ENCODE measurements around the gene CD2AP. TPM values are rescaled to one million over a fixed set of nuclear protein-coding genes. Genes with fewer than 3 reads are reported as not detected.

CD2AP gene
- total RNA-seq, 1 donor from 2014 or later, result 40.3 TPM

DNA sequence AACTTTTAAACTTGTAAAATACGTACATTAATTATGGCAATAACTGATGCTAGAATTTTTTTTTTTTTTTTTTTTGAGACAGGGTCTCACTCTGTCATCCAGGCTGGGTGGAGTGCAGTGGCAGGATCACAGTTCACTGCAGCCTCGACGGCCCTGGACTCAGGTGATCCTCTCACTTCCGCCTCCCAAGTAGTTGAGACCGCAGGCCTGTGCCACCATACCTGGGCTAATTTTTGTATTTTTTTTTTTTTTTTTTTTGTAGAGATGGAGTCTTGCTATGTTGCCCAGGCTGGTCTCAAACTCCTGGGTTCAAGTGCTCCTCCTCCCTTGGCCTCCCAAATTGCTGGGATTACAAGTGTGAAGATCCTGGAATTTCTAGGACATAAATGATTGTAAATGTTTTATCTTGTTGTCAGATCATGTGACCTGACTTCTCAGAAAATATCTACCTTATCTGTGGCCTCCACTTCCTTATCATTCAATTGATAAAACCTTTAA is 2.2 kb upstream of the CD2AP start:
- Mint-ChIP-seq H3K4me3 (ENCODE audit: unreplicated experiment) (no peak overlapping the region), H3K4me1 (ENCODE audit: unreplicated experiment) (peaks cover 12% of the 10 kb centered on the region), H3K27me3 (ENCODE audit: unreplicated experiment) (peaks cover 8% of the 10 kb centered on the region), H3K27ac (ENCODE audit: unreplicated experiment) (no peak overlapping the region), H3K36me3 (ENCODE audit: low read depth, unreplicated experiment) (no peaks in the 10 kb centered on the region), H3K9me3 (ENCODE audit: unreplicated experiment) (no peaks in the 10 kb centered on the region)
- TF ChIP-seq, protein P1, sequence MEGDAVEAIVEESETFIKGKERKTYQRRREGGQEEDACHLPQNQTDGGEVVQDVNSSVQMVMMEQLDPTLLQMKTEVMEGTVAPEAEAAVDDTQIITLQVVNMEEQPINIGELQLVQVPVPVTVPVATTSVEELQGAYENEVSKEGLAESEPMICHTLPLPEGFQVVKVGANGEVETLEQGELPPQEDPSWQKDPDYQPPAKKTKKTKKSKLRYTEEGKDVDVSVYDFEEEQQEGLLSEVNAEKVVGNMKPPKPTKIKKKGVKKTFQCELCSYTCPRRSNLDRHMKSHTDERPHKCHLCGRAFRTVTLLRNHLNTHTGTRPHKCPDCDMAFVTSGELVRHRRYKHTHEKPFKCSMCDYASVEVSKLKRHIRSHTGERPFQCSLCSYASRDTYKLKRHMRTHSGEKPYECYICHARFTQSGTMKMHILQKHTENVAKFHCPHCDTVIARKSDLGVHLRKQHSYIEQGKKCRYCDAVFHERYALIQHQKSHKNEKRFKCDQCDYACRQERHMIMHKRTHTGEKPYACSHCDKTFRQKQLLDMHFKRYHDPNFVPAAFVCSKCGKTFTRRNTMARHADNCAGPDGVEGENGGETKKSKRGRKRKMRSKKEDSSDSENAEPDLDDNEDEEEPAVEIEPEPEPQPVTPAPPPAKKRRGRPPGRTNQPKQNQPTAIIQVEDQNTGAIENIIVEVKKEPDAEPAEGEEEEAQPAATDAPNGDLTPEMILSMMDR (IDR thresholded peaks at IDR 0.05; ENCODE audit: unreplicated experiment), result no peak
- DNase-seq (ENCODE audit: low spot score), result no peak

DNA sequence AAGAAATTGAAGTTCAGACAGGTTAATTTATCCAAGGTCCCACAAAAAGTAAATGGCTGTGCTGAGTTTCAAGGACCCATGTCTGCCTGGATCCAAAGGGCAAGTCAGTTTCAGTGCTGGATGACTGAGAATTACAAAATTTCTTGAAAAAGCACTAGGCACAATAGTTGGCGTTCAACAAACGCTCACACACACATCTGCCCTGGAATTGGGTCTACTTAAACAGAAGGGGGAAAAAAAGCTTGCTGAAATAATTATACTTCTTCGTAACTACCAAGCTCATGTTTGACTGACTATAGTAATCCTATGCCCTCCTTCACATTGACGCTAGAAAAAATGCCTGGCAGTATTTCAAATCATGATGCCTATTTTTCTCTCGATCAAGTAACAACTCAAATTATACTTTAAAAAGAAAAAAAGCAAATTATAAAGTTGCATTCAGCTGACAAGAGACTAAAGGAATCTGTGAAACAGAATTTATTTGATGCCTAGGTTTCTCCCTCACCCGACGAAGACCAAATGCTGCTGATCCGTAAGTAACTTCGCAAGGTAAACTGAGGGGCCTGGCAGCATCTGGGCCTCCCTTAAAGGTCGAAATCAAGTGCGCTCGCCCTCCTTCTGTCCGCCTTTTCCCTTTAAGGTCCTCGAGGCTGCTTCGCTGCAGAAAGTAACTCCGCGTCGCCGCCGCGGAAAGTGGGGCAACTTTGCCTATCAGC is 650 bp upstream of the CD2AP start:
- Mint-ChIP-seq H3K27me3 (ENCODE audit: unreplicated experiment) (peaks cover 8% of the 10 kb centered on the region), H3K4me1 (ENCODE audit: unreplicated experiment) (peaks cover 21% of the 10 kb centered on the region), H3K4me3 (ENCODE audit: unreplicated experiment) (peak overlapping the region; percentile 95), H3K36me3 (ENCODE audit: low read depth, unreplicated experiment) (no peaks in the 10 kb centered on the region), H3K9me3 (ENCODE audit: unreplicated experiment) (no peaks in the 10 kb centered on the region), H3K27ac (ENCODE audit: unreplicated experiment) (peak overlapping the region; percentile 92)
- TF ChIP-seq, protein P1 (IDR thresholded peaks at IDR 0.05; ENCODE audit: unreplicated experiment), result no peak
- DNase-seq (ENCODE audit: low spot score), result no peak

DNA sequence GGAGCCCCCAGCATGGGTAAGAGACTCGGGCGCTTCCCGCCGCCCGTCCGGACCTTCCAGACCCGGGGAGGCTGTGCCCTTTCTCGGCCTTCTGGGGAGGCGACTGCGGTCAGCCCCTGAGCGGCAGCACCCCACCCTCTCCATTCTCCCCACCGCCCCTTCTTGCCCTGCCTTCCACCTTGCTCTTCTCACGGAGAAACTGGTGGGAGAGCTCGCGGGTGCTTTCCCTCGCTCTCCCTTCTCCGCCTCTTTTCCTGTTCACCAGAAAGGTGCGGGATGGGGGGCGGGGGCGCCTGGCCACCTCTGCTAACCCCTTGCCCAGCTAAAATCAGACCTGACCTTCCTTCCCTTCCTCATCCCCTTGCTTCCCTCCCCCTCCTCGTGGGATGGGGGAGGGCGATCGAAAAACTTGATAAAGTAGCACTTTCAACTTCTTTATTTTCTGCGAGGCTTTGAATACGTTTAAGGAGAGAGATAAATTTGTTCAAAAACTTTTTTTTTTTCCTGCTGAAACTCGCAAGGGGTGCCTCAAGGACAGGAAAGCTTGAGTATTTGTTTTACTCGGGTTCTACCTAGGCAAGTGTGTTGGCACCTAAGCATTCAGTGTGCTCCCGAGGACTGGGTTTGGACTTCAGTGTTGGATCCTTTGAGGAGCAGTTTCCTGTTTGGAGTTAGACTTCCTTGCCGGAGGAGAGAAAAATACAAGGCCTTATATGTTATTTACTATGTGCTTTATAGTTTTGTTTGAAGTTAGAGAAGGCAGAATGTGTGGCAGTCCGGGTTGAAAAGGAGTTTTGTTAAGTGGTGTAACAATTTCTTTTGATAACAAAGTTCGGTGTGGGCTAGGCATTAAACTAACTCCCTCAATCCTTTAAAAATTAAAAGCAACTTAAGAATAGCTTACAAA is 897 bp downstream of the CD2AP start:
- no peaks in the 10 kb centered on the region for H3K9me3 Mint-ChIP-seq (ENCODE audit: unreplicated experiment)
- TF ChIP-seq, protein P1 (IDR thresholded peaks at IDR 0.05; ENCODE audit: unreplicated experiment), result no peak

DNA sequence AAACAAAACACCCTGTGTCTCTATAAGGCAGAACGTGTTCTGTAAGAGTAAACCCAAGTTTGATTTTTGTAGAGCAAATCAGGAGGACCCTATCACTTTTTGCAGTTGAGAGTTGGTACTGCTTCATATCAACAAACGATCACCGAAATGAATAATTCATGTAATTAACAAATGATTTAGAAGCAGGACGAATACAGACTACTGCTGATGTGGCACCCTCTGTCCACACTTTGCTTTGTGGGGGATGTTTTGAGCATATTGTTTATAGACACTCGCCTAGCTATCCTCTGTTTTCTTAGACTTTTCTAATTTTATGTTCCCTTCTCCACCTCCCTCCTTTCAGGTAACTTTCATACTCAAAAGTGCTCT is 1.5 kb downstream of the CD2AP start:
- DNase-seq (ENCODE audit: low spot score), result no peak
- H3K4me3 Mint-ChIP-seq (ENCODE audit: unreplicated experiment), result peak overlapping the region; percentile 99
- peaks cover 3% of the 10 kb centered on the region for H3K36me3 Mint-ChIP-seq (ENCODE audit: low read depth, unreplicated experiment)
- no peaks in the 10 kb centered on the region for H3K9me3 Mint-ChIP-seq (ENCODE audit: unreplicated experiment)
- TF ChIP-seq, protein P1 (IDR thresholded peaks at IDR 0.05; ENCODE audit: unreplicated experiment), result no peak
- H3K4me1 Mint-ChIP-seq (ENCODE audit: unreplicated experiment), result peaks cover 37% of the 10 kb centered on the region
- peaks cover 8% of the 10 kb centered on the region for H3K27me3 Mint-ChIP-seq (ENCODE audit: unreplicated experiment)
- H3K27ac Mint-ChIP-seq (ENCODE audit: unreplicated experiment), result peak overlapping the region; percentile 97

More for the DNA sequence above, 897 bp downstream of the CD2AP start:
- H3K4me1 Mint-ChIP-seq (ENCODE audit: unreplicated experiment), result peaks cover 31% of the 10 kb centered on the region
- peaks cover 3% of the 10 kb centered on the region for H3K36me3 Mint-ChIP-seq (ENCODE audit: low read depth, unreplicated experiment)
- DNase-seq (ENCODE audit: low spot score), result peak; percentile 49
- peaks cover 8% of the 10 kb centered on the region for H3K27me3 Mint-ChIP-seq (ENCODE audit: unreplicated experiment)
- H3K27ac Mint-ChIP-seq (ENCODE audit: unreplicated experiment), result peak overlapping the region; percentile 97
- peak overlapping the region; percentile 99 for H3K4me3 Mint-ChIP-seq (ENCODE audit: unreplicated experiment)

Measured in endothelial cell (in vitro differentiated cells).